Motor neuron (in vitro differentiated cells): ENCODE measurements around the gene THSD7A. TPM values are rescaled to one million over a fixed set of nuclear protein-coding genes. Genes with fewer than 3 reads are reported as not detected.
"Not testable (repeated sequence)": the region's sequence is repeated elsewhere in the genome, so short reads cannot be mapped to it uniquely, and the experiment has no call there.

ENCODE experiments used
- ATAC-seq, 8 experiments: fragments of 200-7000 bp; cut with Tn5 transposase; replicated peaks in 6 of 8; 2 replicates each; pipeline ENCODE4 v1.8.0; 2021; ENCODE audit warnings: mild to moderate bottlenecking in 8 of 8, moderate library complexity in 8 of 8
- H3K27ac ChIP-seq, 2 donors: fragments of 250-450 bp; sonication (Bioruptor Pico); 2 replicates each; pipeline ENCODE4 v1.9.0; 2021; ENCODE audit warnings: antibody characterized with exemption in 2 of 2, mild to moderate bottlenecking in 2 of 2, moderate library complexity in 1 of 2
- H3K4me1 ChIP-seq, 2 donors: fragments of 250-450 bp; sonication (Bioruptor Pico); replicated peaks in 1 of 2; 2 replicates each; pipeline ENCODE4 v1.6.1; 2021; ENCODE audit warnings: antibody characterized with exemption in 2 of 2, mild to moderate bottlenecking in 2 of 2, moderate library complexity in 1 of 2
- H3K4me3 ChIP-seq, 5 donors: fragments of 250-450 bp; sonication (Bioruptor Pico); 2 replicates each; pipeline ENCODE4 v1.9.0; 2021; ENCODE audit warnings: antibody characterized with exemption in 5 of 5, mild to moderate bottlenecking in 5 of 5, moderate library complexity in 4 of 5
- WGBS, 10 experiments: fragments of 450-650 bp; shearing (Covaris generic); methylation state at CpG; one replicate each; pipeline ENCODE4 v1.0.0; 2022; 5-methylcytosine and 5-hydroxymethylcytosine counted together
- in situ Hi-C, 9 experiments: fragments of 400-800 bp; cut with MboI; loops; one replicate each; pipeline ENCODE4 v1.15.0; 2021; ENCODE audit warnings: low sequenced_read_pairs in 9 of 9, low pct_unique_long_range_greater_than_20kb in 2 of 9; ENCODE audit not compliant: unreplicated experiment in 9 of 9
- total RNA-seq, 8 experiments: library from RNA; unstranded; fragments of 300-600 nt; gene quantifications; 2 replicates each; pipeline versions ENCODE4 v1.2.3 to v1.2.4, GENCODE V29; 2022

Gene THSD7A
- total RNA-seq, 8 experiments from 2014 or later: 1.1 to 24.7 (median 9.6) TPM

- H3K4me3 ChIP-seq, ATAC-seq, H3K27ac ChIP-seq, in situ Hi-C loops: not testable (repeated sequence)
- WGBS, 10 experiments: 33% methylated on average over 1 of the region's 2 CpGs; no CpG with 5 or more reads in 9 of the 10 experiments
- H3K4me1 ChIP-seq: peaks cover 0 to 17% of the 10 kb centered on the region in 2 donors
Measured at GRCh38 chr7:11521964-11522499, 310.0 kb downstream of the THSD7A start.

- Histone ChIP-seq H3K27ac (no peak overlapping the region), H3K4me3 (no peak overlapping the region), H3K4me1 (peaks cover 0 to 3% of the 10 kb centered on the region in 2 donors)
- in situ Hi-C loops: no loop called here
- 14 to 67% (median 29%) methylated on average over 1 of the region's 1 CpG; no CpG with 5 or more reads in 5 of the 10 experiments for WGBS, 10 experiments
- no peak for ATAC-seq
Measured at GRCh38 chr7:11517853-11518252, 314.1 kb downstream of the THSD7A start.

GRCh38 chr7:11516328-11516727 is 315.7 kb downstream of the THSD7A start:
- Histone ChIP-seq H3K4me3 (no peak overlapping the region), H3K4me1 (peaks cover 0 to 3% of the 10 kb centered on the region in 2 donors), H3K27ac (no peak overlapping the region)
- in situ Hi-C loops: no loop called here
- WGBS, 10 experiments: 51 to 88% (median 67%) methylated on average over 1 to 3 of the region's 3 CpGs; no CpG with 5 or more reads in 3 of the 10 experiments
- ATAC-seq: no peak

- H3K27ac ChIP-seq: no peak overlapping the region
- in situ Hi-C loops: no loop called here
- no peak for ATAC-seq
- peaks cover 0 to 3% of the 10 kb centered on the region in 2 donors for H3K4me1 ChIP-seq
- 0 to 89% (median 37%) methylated on average over 1 of the region's 1 CpG; no CpG with 5 or more reads in 2 of the 10 experiments for WGBS, 10 experiments
- no peak overlapping the region for H3K4me3 ChIP-seq
Measured at GRCh38 chr7:11513460-11513859, 318.5 kb downstream of the THSD7A start.

GRCh38 chr7:11507929-11508328 is 324.1 kb downstream of the THSD7A start:
- in situ Hi-C loops: no loop called here
- Histone ChIP-seq H3K4me1 (no peaks in the 10 kb centered on the region), H3K27ac (no peak overlapping the region), H3K4me3 (no peak overlapping the region)
- 25 to 100% (median 85%) methylated on average over 1 of the region's 1 CpG for WGBS, 10 experiments
- ATAC-seq: no peak

- ATAC-seq: no peak
- in situ Hi-C loops: no loop called here
- no peak overlapping the region for H3K4me3 ChIP-seq
- no peak overlapping the region for H3K27ac ChIP-seq
- H3K4me1 ChIP-seq: no peaks in the 10 kb centered on the region
Measured at GRCh38 chr7:11506417-11506816, 325.6 kb downstream of the THSD7A start.

- in situ Hi-C loops: no loop called here
- WGBS, 10 experiments: 17 to 100% (median 60%) methylated on average over 1 to 3 of the region's 3 CpGs; no CpG with 5 or more reads in 1 of the 10 experiments
Measured at GRCh38 chr7:11505471-11505985, 326.5 kb downstream of the THSD7A start.

GRCh38 chr7:11492307-11492706 is 339.7 kb downstream of the THSD7A start:
- WGBS, 10 experiments: 0 to 89% (median 50%) methylated on average over 1 of the region's 1 CpG; no CpG with 5 or more reads in 2 of the 10 experiments
- in situ Hi-C loops: no loop called here
- no peak overlapping the region for H3K4me3 ChIP-seq
- no peaks in the 10 kb centered on the region for H3K4me1 ChIP-seq
- no peak for ATAC-seq
- no peak overlapping the region for H3K27ac ChIP-seq

More at GRCh38 chr7:11505471-11505985, 326.5 kb downstream of the THSD7A start:
- Histone ChIP-seq H3K4me3 (no peak overlapping the region), H3K4me1 (no peaks in the 10 kb centered on the region), H3K27ac (no peak overlapping the region)
- no peak for ATAC-seq

- no peak overlapping the region for H3K27ac ChIP-seq
- H3K4me3 ChIP-seq: no peak overlapping the region
- no peaks in the 10 kb centered on the region for H3K4me1 ChIP-seq
- in situ Hi-C loops: no loop called here
- 36 to 100% (median 92%) methylated on average over 1 to 4 of the region's 4 CpGs; no CpG with 5 or more reads in 1 of the 10 experiments for WGBS, 10 experiments
- no peak for ATAC-seq
Measured at GRCh38 chr7:11491811-11492210, 340.2 kb downstream of the THSD7A start.

- H3K27ac ChIP-seq: no peak overlapping the region
- in situ Hi-C loops: no loop called here
- ATAC-seq: no peak
- H3K4me3 ChIP-seq: no peak overlapping the region
- no peaks in the 10 kb centered on the region for H3K4me1 ChIP-seq
Measured at GRCh38 chr7:11489280-11489679, 342.7 kb downstream of the THSD7A start.

GRCh38 chr7:11486271-11486670 is 345.7 kb downstream of the THSD7A start:
- in situ Hi-C loops: no loop called here

GRCh38 chr7:11485636-11486035 is 346.4 kb downstream of the THSD7A start:
- no peak for ATAC-seq
- H3K4me1 ChIP-seq: no peaks in the 10 kb centered on the region
- in situ Hi-C loops: no loop called here
- H3K27ac ChIP-seq: no peak overlapping the region
- H3K4me3 ChIP-seq: no peak overlapping the region

More at GRCh38 chr7:11486271-11486670, 345.7 kb downstream of the THSD7A start:
- H3K4me3 ChIP-seq: no peak overlapping the region
- no peak for ATAC-seq
- 0 to 100% (median 60%) methylated on average over 1 to 2 of the region's 2 CpGs; no CpG with 5 or more reads in 1 of the 10 experiments for WGBS, 10 experiments
- H3K4me1 ChIP-seq: no peaks in the 10 kb centered on the region
- no peak overlapping the region for H3K27ac ChIP-seq

GRCh38 chr7:11480143-11480542 is 351.9 kb downstream of the THSD7A start:
- Histone ChIP-seq H3K4me3 (no peak overlapping the region), H3K27ac (no peak overlapping the region), H3K4me1 (peaks cover 0 to 9% of the 10 kb centered on the region in 2 donors)
- peak in 4 of 8 experiments; percentile 23 to 65 (median 58) for ATAC-seq
- in situ Hi-C loops: no loop called here
- 34 to 100% (median 71%) methylated on average over 1 to 3 of the region's 3 CpGs; no CpG with 5 or more reads in 1 of the 10 experiments for WGBS, 10 experiments

GRCh38 chr7:11478882-11479281 is 353.1 kb downstream of the THSD7A start:
- no peak for ATAC-seq
- in situ Hi-C loops: no loop called here
- Histone ChIP-seq H3K27ac (no peak overlapping the region), H3K4me1 (peaks cover 0 to 9% of the 10 kb centered on the region in 2 donors), H3K4me3 (no peak overlapping the region)
- 29 to 100% (median 72%) methylated on average over 2 to 3 of the region's 3 CpGs; no CpG with 5 or more reads in 1 of the 10 experiments for WGBS, 10 experiments
